ENCODE measurements around the gene IPO11.

GRCh38 chr5:62431735-62432620 is 19.4 kb downstream of the IPO11 start:
- TF ChIP-seq CTCF (IDR thresholded peaks at IDR 0.05; ENCODE audit: low read depth, low read length): no peak
- TF ChIP-seq, protein P1, sequence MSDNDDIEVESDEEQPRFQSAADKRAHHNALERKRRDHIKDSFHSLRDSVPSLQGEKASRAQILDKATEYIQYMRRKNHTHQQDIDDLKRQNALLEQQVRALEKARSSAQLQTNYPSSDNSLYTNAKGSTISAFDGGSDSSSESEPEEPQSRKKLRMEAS (IDR thresholded peaks at IDR 0.05; ENCODE audit: low read depth, low read length): no peak
